Chondrocyte (in vitro differentiated cells): ENCODE measurements around the gene PARN. TPM values are rescaled to one million over a fixed set of nuclear protein-coding genes. Genes with fewer than 3 reads are reported as not detected.
"Not testable (repeated sequence)": the region's sequence is repeated elsewhere in the genome, so short reads cannot be mapped to it uniquely, and the experiment has no call there.

Experiments
- DNase-seq: peaks from one replicate; pipeline ENCODE4 v3.0.0; 2021; ENCODE audit warnings: mixed read lengths, low spot score
- H3K27ac Mint-ChIP-seq: one replicate; pipeline ENCODE4 v1.8.0; 2021; ENCODE audit warnings: mild to moderate bottlenecking, moderate library complexity, mixed read lengths; ENCODE audit not compliant: unreplicated experiment
- H3K27me3 Mint-ChIP-seq: 2 replicates; pipeline ENCODE4 v1.8.0; 2021; ENCODE audit warnings: low read depth, mixed read lengths
- H3K36me3 Mint-ChIP-seq: 2 replicates; pipeline ENCODE4 v1.8.0; 2021; ENCODE audit warnings: low read depth, mixed read lengths
- H3K4me1 Mint-ChIP-seq: 2 replicates; pipeline ENCODE4 v1.8.0; 2021; ENCODE audit warnings: low read depth, mild to moderate bottlenecking, mixed read lengths
- H3K4me3 Mint-ChIP-seq: one replicate; pipeline ENCODE4 v1.8.0; 2021; ENCODE audit warnings: mild to moderate bottlenecking, moderate library complexity, mixed read lengths; ENCODE audit not compliant: unreplicated experiment
- H3K9me3 Mint-ChIP-seq: 2 replicates; pipeline ENCODE4 v1.8.0; 2021; ENCODE audit warnings: low read depth, mixed read lengths
- total RNA-seq: library from RNA; stranded (reverse); gene quantifications from 3 replicates; pipeline ENCODE4 v1.2.1, GENCODE V29; 2021
- TF ChIP-seq, protein P1 (sequence below): fragments of 200-600 bp; sonication (generic); IDR thresholded peaks from 2 replicates; pipeline ENCODE4 v1.5.0; 2021; ENCODE audit warnings: antibody characterized with exemption, mild to moderate bottlenecking, moderate library complexity

Gene PARN
- total RNA-seq, 1 donor from 2014 or later, result 24.1 TPM

DNA sequence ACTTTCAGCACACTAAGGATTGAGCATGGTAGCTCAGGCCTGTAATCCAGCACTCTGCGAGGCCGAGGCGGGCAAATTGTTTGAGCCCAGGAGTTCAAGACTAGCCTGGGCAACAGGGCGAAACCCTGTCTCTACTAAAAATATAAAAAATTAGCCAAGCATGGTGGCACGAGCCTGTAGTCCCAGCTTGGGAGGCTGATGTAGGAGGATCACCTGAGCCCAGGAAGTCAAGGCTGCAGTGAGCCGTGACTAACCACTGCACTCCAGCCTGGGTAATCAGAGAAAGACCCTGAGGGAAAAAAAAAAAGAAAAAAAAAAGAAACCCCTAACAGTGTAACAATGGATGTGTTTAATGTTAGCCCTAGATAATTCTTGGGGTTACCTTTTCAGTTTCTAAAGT is 24.0 kb downstream of the PARN start:
- H3K4me3 Mint-ChIP-seq, result no peak overlapping the region
- H3K27me3 Mint-ChIP-seq, result no peaks in the 10 kb centered on the region
- peaks cover 28% of the 10 kb centered on the region for H3K36me3 Mint-ChIP-seq
- H3K4me1 Mint-ChIP-seq, result no peaks in the 10 kb centered on the region
- no peak for DNase-seq
- TF ChIP-seq, protein P1, sequence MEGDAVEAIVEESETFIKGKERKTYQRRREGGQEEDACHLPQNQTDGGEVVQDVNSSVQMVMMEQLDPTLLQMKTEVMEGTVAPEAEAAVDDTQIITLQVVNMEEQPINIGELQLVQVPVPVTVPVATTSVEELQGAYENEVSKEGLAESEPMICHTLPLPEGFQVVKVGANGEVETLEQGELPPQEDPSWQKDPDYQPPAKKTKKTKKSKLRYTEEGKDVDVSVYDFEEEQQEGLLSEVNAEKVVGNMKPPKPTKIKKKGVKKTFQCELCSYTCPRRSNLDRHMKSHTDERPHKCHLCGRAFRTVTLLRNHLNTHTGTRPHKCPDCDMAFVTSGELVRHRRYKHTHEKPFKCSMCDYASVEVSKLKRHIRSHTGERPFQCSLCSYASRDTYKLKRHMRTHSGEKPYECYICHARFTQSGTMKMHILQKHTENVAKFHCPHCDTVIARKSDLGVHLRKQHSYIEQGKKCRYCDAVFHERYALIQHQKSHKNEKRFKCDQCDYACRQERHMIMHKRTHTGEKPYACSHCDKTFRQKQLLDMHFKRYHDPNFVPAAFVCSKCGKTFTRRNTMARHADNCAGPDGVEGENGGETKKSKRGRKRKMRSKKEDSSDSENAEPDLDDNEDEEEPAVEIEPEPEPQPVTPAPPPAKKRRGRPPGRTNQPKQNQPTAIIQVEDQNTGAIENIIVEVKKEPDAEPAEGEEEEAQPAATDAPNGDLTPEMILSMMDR, result no peak
- no peaks in the 10 kb centered on the region for H3K9me3 Mint-ChIP-seq
- H3K27ac Mint-ChIP-seq, result no peak overlapping the region

DNA sequence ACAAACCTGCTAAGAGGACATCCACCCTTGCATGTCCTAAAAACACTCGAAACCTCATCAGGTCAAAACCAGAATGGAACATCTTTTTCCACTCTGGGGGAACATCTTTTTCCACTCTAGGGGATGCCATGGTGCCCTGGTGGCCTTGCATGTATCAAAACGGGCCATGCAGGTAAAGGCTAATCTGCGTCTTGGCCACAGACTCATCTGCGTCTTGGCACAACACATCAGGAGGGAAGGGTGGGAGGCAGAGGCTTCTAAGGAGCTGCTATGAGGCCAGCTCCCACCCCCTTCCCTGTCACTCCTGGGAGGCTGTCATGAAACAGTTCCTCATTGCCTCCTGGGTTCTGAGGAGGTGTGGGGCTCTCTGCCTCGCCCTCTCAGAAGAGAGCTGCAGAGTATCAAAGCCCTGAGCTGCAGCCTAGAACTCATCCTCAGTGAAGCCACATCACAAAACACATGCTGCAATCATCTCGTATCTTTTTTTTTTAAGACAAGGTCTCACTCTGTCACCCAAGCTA is 27.6 kb downstream of the PARN start:
- TF ChIP-seq, protein P1, result no peak
- DNase-seq, result no peak
- H3K36me3 Mint-ChIP-seq, result peaks cover 29% of the 10 kb centered on the region
- H3K27me3 Mint-ChIP-seq, result no peaks in the 10 kb centered on the region
- H3K9me3 Mint-ChIP-seq, result no peaks in the 10 kb centered on the region
- no peaks in the 10 kb centered on the region for H3K4me1 Mint-ChIP-seq
- H3K4me3 Mint-ChIP-seq, result no peak overlapping the region
- no peak overlapping the region for H3K27ac Mint-ChIP-seq

DNA sequence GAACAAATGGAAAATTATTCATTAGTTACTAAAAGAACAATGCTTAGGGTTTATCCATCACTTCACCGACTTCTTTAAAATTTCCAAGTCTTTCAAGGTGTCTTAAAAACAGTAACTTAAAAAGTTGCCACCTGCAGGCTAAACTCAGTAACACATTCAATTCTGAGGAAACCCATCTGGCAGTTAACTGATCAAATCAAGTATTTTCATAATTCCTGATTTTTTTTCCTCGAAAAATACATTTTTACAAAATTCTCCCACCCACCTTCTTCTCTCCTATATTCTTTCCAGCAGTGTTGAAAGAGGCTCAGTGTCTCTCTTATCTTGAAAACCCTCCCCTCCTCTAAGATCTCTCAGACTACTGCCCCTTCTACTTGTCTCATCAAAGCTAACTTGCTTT is 29.9 kb downstream of the PARN start:
- DNase-seq, result no peak

DNA sequence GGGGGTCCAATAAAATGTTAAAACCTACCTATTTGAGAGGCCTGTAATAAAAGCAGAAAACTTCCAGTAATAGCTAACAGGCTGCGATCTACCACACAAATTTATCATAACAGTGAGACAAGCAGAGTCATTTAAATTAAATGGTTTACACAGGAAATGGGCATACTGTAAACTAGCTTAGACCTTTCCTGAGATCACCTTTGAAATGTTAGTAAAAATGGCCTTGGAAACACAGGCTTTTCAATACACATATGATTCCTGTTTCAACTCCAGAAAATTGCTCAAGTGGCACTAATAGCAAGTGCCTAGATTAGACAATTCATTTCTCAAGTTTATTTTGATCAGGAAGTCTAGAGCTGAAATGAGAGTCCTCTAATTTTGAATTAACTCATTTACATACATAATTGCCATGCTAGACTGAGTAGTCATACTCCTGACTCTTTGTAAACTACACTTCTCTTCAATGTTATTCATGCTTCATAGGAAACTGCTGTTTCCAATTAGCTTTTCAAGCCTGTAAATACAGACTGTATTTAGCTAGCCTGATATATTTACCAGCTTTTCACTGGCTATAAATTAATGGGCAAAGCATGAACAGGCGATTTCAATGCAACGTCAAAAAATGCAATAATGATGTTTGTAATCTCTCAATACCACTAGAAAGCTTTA is 43.3 kb downstream of the PARN start:
- no peak for DNase-seq
- TF ChIP-seq, protein P1, result no peak
- Mint-ChIP-seq H3K36me3 (peaks cover 34% of the 10 kb centered on the region), H3K27ac (no peak overlapping the region), H3K9me3 (no peaks in the 10 kb centered on the region), H3K27me3 (no peaks in the 10 kb centered on the region), H3K4me3 (no peak overlapping the region), H3K4me1 (no peaks in the 10 kb centered on the region)

More for the DNA sequence above, 29.9 kb downstream of the PARN start:
- no peak overlapping the region for H3K4me3 Mint-ChIP-seq
- H3K27ac Mint-ChIP-seq, result no peak overlapping the region
- no peaks in the 10 kb centered on the region for H3K9me3 Mint-ChIP-seq
- no peaks in the 10 kb centered on the region for H3K27me3 Mint-ChIP-seq
- no peaks in the 10 kb centered on the region for H3K4me1 Mint-ChIP-seq
- TF ChIP-seq, protein P1, result peak; percentile 81
- peaks cover 26% of the 10 kb centered on the region for H3K36me3 Mint-ChIP-seq

DNA sequence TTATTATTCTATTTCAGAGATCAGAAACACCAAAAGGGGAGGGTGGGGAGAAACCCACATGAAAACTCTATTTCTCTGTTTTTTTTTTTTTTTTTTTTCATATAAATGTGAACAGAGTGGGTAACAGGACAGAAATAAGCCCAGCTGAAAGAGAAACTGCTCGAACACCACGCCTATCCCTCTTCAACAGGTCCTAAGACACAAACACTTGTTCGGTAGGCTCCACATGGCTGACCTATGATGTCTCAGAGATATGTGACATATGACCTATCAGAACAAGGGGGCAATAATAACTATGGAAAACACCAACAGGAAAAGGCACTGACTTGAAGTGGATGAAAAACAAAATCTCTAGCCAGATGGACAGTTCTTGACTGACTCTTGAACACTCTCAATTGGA is 44.8 kb downstream of the PARN start:
- Mint-ChIP-seq H3K4me3 (no peak overlapping the region), H3K27me3 (no peaks in the 10 kb centered on the region), H3K36me3 (peaks cover 34% of the 10 kb centered on the region), H3K4me1 (no peaks in the 10 kb centered on the region), H3K9me3 (no peaks in the 10 kb centered on the region), H3K27ac (no peak overlapping the region)
- TF ChIP-seq, protein P1, result no peak
- DNase-seq, result no peak

DNA sequence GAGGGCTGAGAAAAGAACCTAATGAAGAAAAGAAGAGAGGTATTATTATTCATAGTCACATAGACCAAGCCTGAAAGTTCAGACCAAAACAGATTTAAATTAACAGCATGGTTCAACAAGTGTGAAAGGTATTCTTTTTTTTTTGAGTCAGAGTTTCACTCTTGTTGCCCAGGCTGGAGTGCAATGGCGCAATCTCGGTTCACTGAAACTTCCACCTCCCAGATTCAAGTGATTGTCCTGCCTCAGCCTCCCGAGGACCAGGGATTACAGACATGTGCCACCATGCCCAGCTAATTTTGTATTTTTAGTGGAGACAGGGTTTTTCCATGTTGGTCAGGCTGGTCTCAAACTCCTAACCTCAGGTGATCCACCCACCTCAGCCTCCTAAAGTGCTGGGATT is 49.1 kb downstream of the PARN start:
- H3K4me3 Mint-ChIP-seq, H3K9me3 Mint-ChIP-seq, DNase-seq, H3K27ac Mint-ChIP-seq, H3K27me3 Mint-ChIP-seq, H3K4me1 Mint-ChIP-seq: not testable (repeated sequence)
- H3K36me3 Mint-ChIP-seq, result peaks cover 34% of the 10 kb centered on the region
